ENCODE data around the gene DLEC1.
"Not testable (repeated sequence)": the region's sequence is repeated elsewhere in the genome, so short reads cannot be mapped to it uniquely, and the experiment has no call there.

Gene DLEC1

GRCh38 chr3:38032328-38032865 lies 6.6 kb upstream of the DLEC1 start:
- no peak overlapping the region for H2BK12ac ChIP-seq (ENCODE audit: low read length)
- peaks cover 3 to 8% of the 10 kb centered on the region in 2 donors for H3K36me3 ChIP-seq (replicated peaks in 1 of 2; ENCODE audit: control insufficient read depth in 2 of 2, insufficient read depth in 2 of 2, low read length in 2 of 2)
- H2BK120ac ChIP-seq (ENCODE audit: low read depth, low read length), result no peak overlapping the region
- H2AK5ac ChIP-seq (ENCODE audit: low read depth, low read length), result no peak overlapping the region
- no peak overlapping the region for H2BK5ac ChIP-seq (ENCODE audit: low read length)
- H2AFZ ChIP-seq (ENCODE audit: low read length), result no peak overlapping the region
- no peak overlapping the region for H4K91ac ChIP-seq (ENCODE audit: low read depth, low read length, poor library complexity)
- WGBS, 2 donors (ENCODE audit: extremely low coverage in 2 of 2, insufficient read length in 2 of 2, insufficient replicate concordance in 1 of 2), result no CpG with 5 or more reads among the region's 1 CpG
- no peak overlapping the region for H3K14ac ChIP-seq (ENCODE audit: low read length)
- H3K79me1 ChIP-seq (ENCODE audit: low read depth, low read length), result peaks cover 5% of the 10 kb centered on the region
- DNase-seq (ENCODE audit: low spot score), result no peak
- H3K27ac ChIP-seq (replicated peaks; ENCODE audit: low read length), result no peak overlapping the region
- no peak overlapping the region for H3K4ac ChIP-seq (ENCODE audit: low read length)
- peaks cover 0 to 22% (median 18%) of the 10 kb centered on the region in 3 experiments for H3K27me3 ChIP-seq (ENCODE audit: control insufficient read depth in 3 of 3, insufficient read depth in 3 of 3, low read depth in 1 of 3, low read length in 3 of 3)
- H3K9ac ChIP-seq (ENCODE audit: low read depth, low read length, poor library complexity), result no peak overlapping the region
- no peak overlapping the region for H4K8ac ChIP-seq (ENCODE audit: low read depth, low read length)
- H3K9me3 ChIP-seq (replicated peaks in 1 of 2; ENCODE audit: control insufficient read depth in 2 of 2, insufficient read depth in 1 of 2, low read depth in 1 of 2, low read length in 2 of 2), result no peaks in the 10 kb centered on the region
- H3K4me2 ChIP-seq (ENCODE audit: insufficient read depth, low read length, poor library complexity, severe bottlenecking), result no peak overlapping the region
- H3K18ac ChIP-seq (ENCODE audit: low read length), result no peak overlapping the region
- peaks cover 12 to 15% of the 10 kb centered on the region in 2 donors for H3K4me1 ChIP-seq (ENCODE audit: control insufficient read depth in 2 of 2, insufficient read depth in 1 of 2, low read depth in 1 of 2, low read length in 2 of 2)
- H3K23ac ChIP-seq (ENCODE audit: low read depth, low read length, poor library complexity), result no peak overlapping the region
- no peak overlapping the region for H2BK15ac ChIP-seq (ENCODE audit: low read length)
- H3K4me3 ChIP-seq (ENCODE audit: low read length in 2 of 2), result no peak overlapping the region

DNA sequence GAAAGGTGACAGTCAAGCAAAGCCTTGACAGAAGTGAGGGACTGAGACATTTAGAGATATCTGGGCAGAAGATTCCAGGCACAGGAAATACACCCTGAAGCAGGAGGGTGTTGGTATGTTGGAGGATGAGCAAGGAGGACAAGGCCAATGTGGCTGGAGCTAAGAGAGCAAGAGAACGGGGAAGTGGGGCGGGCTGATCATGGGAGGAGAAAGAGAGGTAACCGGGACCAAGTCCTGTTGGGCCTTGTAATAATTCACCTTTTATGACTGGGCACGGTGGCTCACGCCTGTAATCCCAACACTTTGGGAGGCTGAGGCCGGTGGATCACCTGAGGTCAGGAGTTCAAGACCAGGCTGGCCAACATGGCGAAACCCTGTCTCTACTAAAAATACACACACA lies 5.4 kb upstream of the DLEC1 start:
- H2BK5ac ChIP-seq (ENCODE audit: low read length); H4K91ac ChIP-seq (ENCODE audit: low read depth, low read length, poor library complexity); H2BK12ac ChIP-seq (ENCODE audit: low read length); H3K9ac ChIP-seq (ENCODE audit: low read depth, low read length, poor library complexity); H3K14ac ChIP-seq (ENCODE audit: low read length); H3K36me3 ChIP-seq (replicated peaks in 1 of 2; ENCODE audit: control insufficient read depth in 2 of 2, insufficient read depth in 2 of 2, low read length in 2 of 2); H3K4me3 ChIP-seq (ENCODE audit: low read length in 2 of 2); H2AK5ac ChIP-seq (ENCODE audit: low read depth, low read length); H2BK120ac ChIP-seq (ENCODE audit: low read depth, low read length); H2BK15ac ChIP-seq (ENCODE audit: low read length); H3K18ac ChIP-seq (ENCODE audit: low read length); H3K23ac ChIP-seq (ENCODE audit: low read depth, low read length, poor library complexity); H3K4me1 ChIP-seq (ENCODE audit: control insufficient read depth in 2 of 2, insufficient read depth in 1 of 2, low read depth in 1 of 2, low read length in 2 of 2); H3K79me1 ChIP-seq (ENCODE audit: low read depth, low read length); H4K8ac ChIP-seq (ENCODE audit: low read depth, low read length); H3K27ac ChIP-seq (replicated peaks; ENCODE audit: low read length); DNase-seq (ENCODE audit: low spot score); H3K4me2 ChIP-seq (ENCODE audit: insufficient read depth, low read length, poor library complexity, severe bottlenecking); H3K4ac ChIP-seq (ENCODE audit: low read length); H3K9me3 ChIP-seq (replicated peaks in 1 of 2; ENCODE audit: control insufficient read depth in 2 of 2, insufficient read depth in 1 of 2, low read depth in 1 of 2, low read length in 2 of 2); H2AFZ ChIP-seq (ENCODE audit: low read length): not testable (repeated sequence)
- no CpG with 5 or more reads among the region's 7 CpGs for WGBS, 2 donors (ENCODE audit: extremely low coverage in 2 of 2, insufficient read length in 2 of 2, insufficient replicate concordance in 1 of 2)
- peaks cover 0 to 33% (median 11%) of the 10 kb centered on the region in 3 experiments for H3K27me3 ChIP-seq (ENCODE audit: control insufficient read depth in 3 of 3, insufficient read depth in 3 of 3, low read depth in 1 of 3, low read length in 3 of 3)

- not testable (repeated sequence) for H3K27ac ChIP-seq (replicated peaks; ENCODE audit: low read length); H3K4me2 ChIP-seq (ENCODE audit: insufficient read depth, low read length, poor library complexity, severe bottlenecking); H4K91ac ChIP-seq (ENCODE audit: low read depth, low read length, poor library complexity); H2BK120ac ChIP-seq (ENCODE audit: low read depth, low read length); H3K23ac ChIP-seq (ENCODE audit: low read depth, low read length, poor library complexity); H2BK12ac ChIP-seq (ENCODE audit: low read length); H4K8ac ChIP-seq (ENCODE audit: low read depth, low read length); H3K4me3 ChIP-seq (ENCODE audit: low read length in 2 of 2); H2BK5ac ChIP-seq (ENCODE audit: low read length); H2AFZ ChIP-seq (ENCODE audit: low read length); H3K18ac ChIP-seq (ENCODE audit: low read length); H2BK15ac ChIP-seq (ENCODE audit: low read length); H2AK5ac ChIP-seq (ENCODE audit: low read depth, low read length); H3K4ac ChIP-seq (ENCODE audit: low read length); H3K9ac ChIP-seq (ENCODE audit: low read depth, low read length, poor library complexity); H3K14ac ChIP-seq (ENCODE audit: low read length); DNase-seq (ENCODE audit: low spot score); H3K79me1 ChIP-seq (ENCODE audit: low read depth, low read length); H3K36me3 ChIP-seq (replicated peaks in 1 of 2; ENCODE audit: control insufficient read depth in 2 of 2, insufficient read depth in 2 of 2, low read length in 2 of 2); H3K4me1 ChIP-seq (ENCODE audit: control insufficient read depth in 2 of 2, insufficient read depth in 1 of 2, low read depth in 1 of 2, low read length in 2 of 2); H3K9me3 ChIP-seq (replicated peaks in 1 of 2; ENCODE audit: control insufficient read depth in 2 of 2, insufficient read depth in 1 of 2, low read depth in 1 of 2, low read length in 2 of 2)
- no CpG with 5 or more reads among the region's 9 CpGs for WGBS, 2 donors (ENCODE audit: extremely low coverage in 2 of 2, insufficient read length in 2 of 2, insufficient replicate concordance in 1 of 2)
- peaks cover 0 to 38% (median 13%) of the 10 kb centered on the region in 3 experiments for H3K27me3 ChIP-seq (ENCODE audit: control insufficient read depth in 3 of 3, insufficient read depth in 3 of 3, low read depth in 1 of 3, low read length in 3 of 3)
Measured at GRCh38 chr3:38034335-38034734, 4.7 kb upstream of the DLEC1 start.

- Histone ChIP-seq H3K79me1 (ENCODE audit: low read depth, low read length) (no peaks in the 10 kb centered on the region), H2BK5ac (ENCODE audit: low read length) (no peak overlapping the region), H3K4me1 (ENCODE audit: control insufficient read depth in 2 of 2, insufficient read depth in 1 of 2, low read depth in 1 of 2, low read length in 2 of 2) (peaks cover 0 to 5% of the 10 kb centered on the region in 2 donors), H3K18ac (ENCODE audit: low read length) (no peak overlapping the region), H3K4me3 (ENCODE audit: low read length in 2 of 2) (no peak overlapping the region), H3K36me3 (replicated peaks in 1 of 2; ENCODE audit: control insufficient read depth in 2 of 2, insufficient read depth in 2 of 2, low read length in 2 of 2) (no peaks in the 10 kb centered on the region), H3K23ac (ENCODE audit: low read depth, low read length, poor library complexity) (no peak overlapping the region), H2BK15ac (ENCODE audit: low read length) (no peak overlapping the region), H3K9ac (ENCODE audit: low read depth, low read length, poor library complexity) (no peak overlapping the region), H3K27me3 (ENCODE audit: control insufficient read depth in 3 of 3, insufficient read depth in 3 of 3, low read depth in 1 of 3, low read length in 3 of 3) (peaks cover 2 to 45% (median 21%) of the 10 kb centered on the region in 3 experiments), H3K14ac (ENCODE audit: low read length) (no peak overlapping the region), H4K8ac (ENCODE audit: low read depth, low read length) (no peak overlapping the region), H3K4ac (ENCODE audit: low read length) (no peak overlapping the region), H2BK120ac (ENCODE audit: low read depth, low read length) (no peak overlapping the region), H4K91ac (ENCODE audit: low read depth, low read length, poor library complexity) (no peak overlapping the region), H3K27ac (replicated peaks; ENCODE audit: low read length) (no peak overlapping the region), H3K9me3 (replicated peaks in 1 of 2; ENCODE audit: control insufficient read depth in 2 of 2, insufficient read depth in 1 of 2, low read depth in 1 of 2, low read length in 2 of 2) (no peaks in the 10 kb centered on the region), H2BK12ac (ENCODE audit: low read length) (no peak overlapping the region), H3K4me2 (ENCODE audit: insufficient read depth, low read length, poor library complexity, severe bottlenecking) (no peak overlapping the region), H2AFZ (ENCODE audit: low read length) (no peak overlapping the region), H2AK5ac (ENCODE audit: low read depth, low read length) (no peak overlapping the region)
- DNase-seq (ENCODE audit: low spot score), result no peak
- no CpG with 5 or more reads among the region's 5 CpGs for WGBS, 2 donors (ENCODE audit: extremely low coverage in 2 of 2, insufficient read length in 2 of 2, insufficient replicate concordance in 1 of 2)
Measured at GRCh38 chr3:38036286-38036685, 2.7 kb upstream of the DLEC1 start.

All from neuronal stem cell (in vitro differentiated cells).